NCI-H526 treated with DMSO at 0.1 percent for 48 hours (cell line): ENCODE data around the gene PRRT2.
A peak's percentile ranks its signal among the peaks of the same experiment; 100 is the strongest.

Source experiments
- DNase-seq: peaks from one replicate; lab custom pipeline; 2025; lab: John Stamatoyannopoulos, UW

The PRRT2 gene

GRCh38 chr16:29835926-29836325, 23.9 kb downstream of the PRRT2 start:
- no peak for DNase-seq

- no peak for DNase-seq
Observed at GRCh38 chr16:29836623-29837022, 24.6 kb downstream of the PRRT2 start.

- no peak for DNase-seq
Observed at GRCh38 chr16:29837841-29838240, 25.8 kb downstream of the PRRT2 start.

- no peak for DNase-seq
Observed at GRCh38 chr16:29839822-29840221, 27.8 kb downstream of the PRRT2 start.

- DNase-seq, result no peak
Observed at GRCh38 chr16:29840240-29840639, 28.2 kb downstream of the PRRT2 start.

- DNase-seq, result no peak
Observed at GRCh38 chr16:29841631-29842030, 29.6 kb downstream of the PRRT2 start.

- DNase-seq, result no peak
Observed at GRCh38 chr16:29842732-29843346, 30.8 kb downstream of the PRRT2 start.

GRCh38 chr16:29843931-29844330, 31.9 kb downstream of the PRRT2 start:
- no peak for DNase-seq

GRCh38 chr16:29844575-29845331, 32.8 kb downstream of the PRRT2 start:
- DNase-seq, result no peak

GRCh38 chr16:29845656-29846055, 33.7 kb downstream of the PRRT2 start:
- no peak for DNase-seq

GRCh38 chr16:29848420-29849297, 36.7 kb downstream of the PRRT2 start:
- peak; percentile 5 for DNase-seq

GRCh38 chr16:29849505-29849904, 37.5 kb downstream of the PRRT2 start:
- no peak for DNase-seq

- DNase-seq, result no peak
Observed at GRCh38 chr16:29850998-29851397, 39.0 kb downstream of the PRRT2 start.

- no peak for DNase-seq
Observed at GRCh38 chr16:29852654-29853053, 40.7 kb downstream of the PRRT2 start.

- no peak for DNase-seq
Observed at GRCh38 chr16:29854520-29855100, 42.6 kb downstream of the PRRT2 start.

GRCh38 chr16:29857133-29857760, 45.3 kb downstream of the PRRT2 start:
- no peak for DNase-seq

GRCh38 chr16:29858149-29858849, 46.3 kb downstream of the PRRT2 start:
- no peak for DNase-seq

GRCh38 chr16:29858974-29859373, 47.0 kb downstream of the PRRT2 start:
- DNase-seq, result no peak

GRCh38 chr16:29860218-29860617, 48.2 kb downstream of the PRRT2 start:
- DNase-seq, result no peak

GRCh38 chr16:29862383-29862883, 50.4 kb downstream of the PRRT2 start:
- no peak for DNase-seq
